Putamen (tissue), 1 donor: ENCODE results near the gene TYW1.
"Not testable (repeated sequence)": the region's sequence is repeated elsewhere in the genome, so short reads cannot be mapped to it uniquely, and the experiment has no call there.

Experiments
- DNase-seq: peaks from one replicate; pipeline ENCODE4 v3.0.0-alpha.2; 2016; ENCODE audit warnings: low spot score

TYW1 gene

GRCh38 chr7:67192123-67192702 lies 195.6 kb downstream of the TYW1 start:
- DNase-seq = not testable (repeated sequence)

- DNase-seq = peak; percentile 16
Observed at GRCh38 chr7:67192889-67193613, 196.4 kb downstream of the TYW1 start.

- not testable (repeated sequence) for DNase-seq
Observed at GRCh38 chr7:67196176-67196575, 199.5 kb downstream of the TYW1 start.

- DNase-seq = not testable (repeated sequence)
Observed at GRCh38 chr7:67198865-67199526, 202.4 kb downstream of the TYW1 start.

- not testable (repeated sequence) for DNase-seq
Observed at GRCh38 chr7:67205772-67206171, 209.1 kb downstream of the TYW1 start.

- no peak for DNase-seq
Observed at GRCh38 chr7:67206452-67206851, 209.8 kb downstream of the TYW1 start.

- DNase-seq = not testable (repeated sequence)
Observed at GRCh38 chr7:67208656-67209055, 212.0 kb downstream of the TYW1 start.

- DNase-seq = no peak
Observed at GRCh38 chr7:67209256-67209655, 212.6 kb downstream of the TYW1 start.

GRCh38 chr7:67210567-67210966 lies 213.9 kb downstream of the TYW1 start:
- no peak for DNase-seq

GRCh38 chr7:67211650-67212330 lies 215.2 kb downstream of the TYW1 start:
- DNase-seq = not testable (repeated sequence)

GRCh38 chr7:67213038-67213437 lies 216.4 kb downstream of the TYW1 start:
- not testable (repeated sequence) for DNase-seq

GRCh38 chr7:67223551-67223950 lies 226.9 kb downstream of the TYW1 start:
- peak; percentile 61 for DNase-seq

- not testable (repeated sequence) for DNase-seq
Observed at GRCh38 chr7:67226340-67226907, 229.8 kb downstream of the TYW1 start.

- DNase-seq = not testable (repeated sequence)
Observed at GRCh38 chr7:67226967-67227366, 230.3 kb downstream of the TYW1 start.

GRCh38 chr7:67229018-67229417 lies 232.4 kb downstream of the TYW1 start:
- DNase-seq = not testable (repeated sequence)

- DNase-seq = not testable (repeated sequence)
Observed at GRCh38 chr7:67230029-67230428, 233.4 kb downstream of the TYW1 start.

- not testable (repeated sequence) for DNase-seq
Observed at GRCh38 chr7:67233506-67233905, 236.9 kb downstream of the TYW1 start.

- not testable (repeated sequence) for DNase-seq
Observed at GRCh38 chr7:67236216-67236615, 239.6 kb downstream of the TYW1 start.

GRCh38 chr7:67242871-67243270 lies 246.2 kb downstream of the TYW1 start:
- DNase-seq = not testable (repeated sequence)

GRCh38 chr7:67248364-67248763 lies 251.7 kb downstream of the TYW1 start:
- DNase-seq = not testable (repeated sequence)

- DNase-seq = no peak
Observed at GRCh38 chr7:67251986-67252558, 255.4 kb downstream of the TYW1 start.

- not testable (repeated sequence) for DNase-seq
Observed at GRCh38 chr7:67255076-67255475, 258.4 kb downstream of the TYW1 start.
